ENCODE results near the gene MDFI.

GRCh38 chr6:41629128-41629527 lies 9.1 kb upstream of the MDFI start:
- TF ChIP-seq CTCF (IDR thresholded peaks at IDR 0.05 in 4 of 5, conservative IDR thresholded peaks at IDR 0.05 in 1 of 5) (no peak), POLR2A (IDR thresholded peaks at IDR 0.05) (no peak)
